GM18517 (cell line): ENCODE results near the gene ZRANB2.

Source experiments
- ATAC-seq: cut with Tn5 transposase; IDR thresholded peaks from one replicate; pipeline ENCODE4 v1.9.1; 2021; ENCODE audit warnings: mild to moderate bottlenecking, moderate library complexity; ENCODE audit not compliant: unreplicated experiment

ZRANB2 gene

DNA sequence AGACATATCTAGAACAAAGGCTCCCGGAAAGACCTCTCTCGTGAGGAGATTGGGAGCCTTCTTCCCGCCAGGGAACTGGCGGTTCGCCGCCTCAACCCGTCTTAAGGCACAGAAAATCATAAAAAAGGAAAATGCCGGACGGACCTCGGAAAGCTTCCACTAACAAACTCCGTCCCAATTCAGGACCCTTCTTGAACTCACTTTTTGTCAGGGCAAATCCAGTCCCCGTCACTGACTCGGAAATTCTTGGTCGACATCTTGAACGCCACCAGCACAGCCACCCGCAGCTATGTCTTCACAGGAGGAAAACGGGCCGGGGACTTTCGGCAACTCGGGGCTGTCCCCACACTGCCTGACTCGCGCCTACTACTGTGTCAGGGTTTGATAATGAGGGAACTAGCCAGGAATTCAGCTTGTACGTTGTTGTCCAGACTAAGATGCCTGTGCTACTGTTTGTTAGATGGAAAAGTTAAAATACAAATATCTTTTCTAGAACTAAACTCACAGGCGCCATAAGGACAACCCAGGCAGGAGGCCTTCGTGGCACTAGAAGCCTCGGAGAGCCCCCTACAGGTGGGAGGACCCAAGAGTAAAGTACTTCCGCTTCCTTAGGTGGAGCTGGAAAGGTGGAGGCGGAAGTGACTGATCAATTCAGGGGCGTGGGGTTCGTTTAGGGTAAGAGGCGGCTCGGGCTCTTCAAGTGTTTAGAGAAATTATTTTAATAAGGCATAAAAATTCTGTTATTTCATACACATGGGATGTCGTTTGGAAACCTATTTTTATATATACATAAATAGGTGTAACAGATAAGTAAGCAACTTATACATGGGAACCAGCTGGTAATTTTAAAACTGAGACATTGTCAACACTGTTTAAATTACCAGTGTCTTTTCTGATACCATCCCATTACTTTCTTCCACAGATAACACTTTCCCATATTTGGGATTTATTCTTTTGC lies at the start of gene ZRANB2:
Gene ZRANB2, minus strand, starts transcription at position 297 of the 958 bp plus-strand sequence. Its CDS starts 40 bp downstream, at position 257.
- peak; percentile 99 for ATAC-seq

DNA sequence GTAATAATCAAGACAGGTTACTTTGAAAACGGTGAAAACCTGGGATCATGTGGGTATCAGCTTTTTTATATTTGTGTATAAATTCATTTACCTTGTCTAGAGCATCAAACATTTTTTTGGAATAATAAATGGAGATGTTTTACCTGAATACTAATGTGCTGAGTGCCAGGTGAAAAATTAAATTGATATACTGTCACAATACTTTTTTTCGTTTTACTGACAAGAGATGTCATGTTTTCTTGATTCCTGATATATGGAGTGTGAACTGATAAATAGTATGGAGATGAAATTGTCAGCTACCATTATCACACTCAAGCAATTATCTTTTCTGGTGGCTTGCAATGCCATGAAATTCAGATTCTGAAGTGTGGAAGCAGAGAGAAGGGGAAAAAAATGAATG lies 47.2 kb upstream of the ZRANB2 start:
- ATAC-seq: no peak

DNA sequence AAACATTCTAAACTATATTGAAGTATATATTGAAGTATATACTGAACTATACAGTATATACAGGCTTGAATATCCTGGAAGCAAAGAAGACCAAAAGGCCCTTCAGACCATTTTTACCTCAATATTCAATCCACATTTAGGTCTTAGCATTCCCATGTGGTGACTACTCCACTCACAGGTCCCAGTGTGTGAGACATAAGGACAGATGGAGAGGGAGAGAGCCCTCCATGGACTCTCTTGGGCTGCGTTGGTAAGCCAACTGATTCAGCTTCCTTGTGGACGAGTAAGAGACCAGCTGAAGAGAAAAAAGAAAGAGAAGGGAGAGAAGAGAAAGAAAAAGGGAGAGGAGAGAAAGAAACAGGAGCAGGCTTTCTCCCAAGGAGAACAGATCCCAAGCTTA lies 37.3 kb upstream of the ZRANB2 start:
- ATAC-seq: no peak

- ATAC-seq: no peak
Measured at GRCh38 chr1:71116729-71117128, 35.9 kb upstream of the ZRANB2 start.

- ATAC-seq: no peak
Measured at GRCh38 chr1:71106658-71107322, 26.0 kb upstream of the ZRANB2 start.

GRCh38 chr1:71104417-71104816 lies 23.6 kb upstream of the ZRANB2 start:
- no peak for ATAC-seq

DNA sequence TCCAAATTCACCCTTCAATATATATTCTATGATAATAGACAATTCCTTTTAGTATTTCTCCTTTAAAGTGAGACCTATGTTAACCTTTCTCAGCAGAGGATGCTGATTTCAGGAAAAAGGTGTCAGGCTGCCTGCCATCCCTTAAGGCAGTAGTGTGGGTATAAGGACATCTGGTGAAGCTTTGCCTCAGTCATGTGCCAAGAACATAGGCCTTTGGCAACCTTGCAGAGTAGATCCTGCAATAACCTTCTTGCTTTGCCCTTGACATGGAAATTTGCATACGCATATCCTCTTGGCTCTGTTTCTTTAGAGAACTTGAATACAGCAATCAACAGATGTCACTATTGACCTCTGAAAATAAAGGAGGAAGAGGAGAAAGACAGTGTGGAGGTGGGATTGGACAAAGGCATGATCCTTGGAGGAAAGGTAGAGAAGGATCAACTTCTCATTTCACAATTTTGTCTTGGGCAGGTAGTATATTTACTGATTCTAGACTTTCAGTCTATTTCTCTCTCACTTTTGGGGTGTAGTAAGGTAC lies 21.1 kb upstream of the ZRANB2 start:
- ATAC-seq: no peak

- no peak for ATAC-seq
Measured at GRCh38 chr1:71097428-71097827, 16.6 kb upstream of the ZRANB2 start.

DNA sequence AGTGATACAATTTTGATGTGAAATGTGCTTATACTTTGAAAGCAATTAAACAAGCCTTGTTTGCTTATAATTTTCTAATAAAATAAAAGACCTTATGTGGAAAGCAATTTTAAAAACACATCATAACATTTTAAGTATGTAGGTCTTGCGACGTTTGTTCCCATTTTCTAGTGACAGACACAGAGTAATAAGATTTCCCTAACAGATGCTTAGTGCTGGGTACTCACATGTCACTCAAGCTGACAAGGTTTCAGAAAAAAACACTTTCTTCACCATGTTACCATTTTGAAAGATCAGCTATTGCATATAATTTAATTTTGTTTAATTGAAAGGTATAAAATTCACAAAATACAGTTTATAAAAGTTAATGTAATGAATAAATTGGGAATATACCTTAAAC lies 14.1 kb upstream of the ZRANB2 start:
- ATAC-seq: no peak

DNA sequence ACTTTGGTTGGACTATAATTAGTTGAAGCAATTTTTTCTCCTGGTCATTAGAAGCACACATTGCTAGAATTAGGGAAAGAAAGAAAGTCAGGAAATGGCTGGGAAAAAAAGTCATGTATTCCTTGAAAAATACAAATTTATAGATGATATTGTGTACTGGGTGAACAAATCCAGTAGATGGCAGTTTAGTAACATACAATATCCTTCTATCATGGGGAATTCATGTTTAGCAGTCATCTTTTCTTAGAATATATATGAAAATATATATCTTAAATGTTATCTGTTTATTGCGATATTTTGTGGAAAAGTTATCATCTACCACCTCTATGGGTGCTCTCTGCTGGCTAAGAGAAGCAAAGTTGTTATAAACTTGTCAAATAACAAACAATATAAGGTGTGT lies 13.1 kb upstream of the ZRANB2 start:
- ATAC-seq: no peak

DNA sequence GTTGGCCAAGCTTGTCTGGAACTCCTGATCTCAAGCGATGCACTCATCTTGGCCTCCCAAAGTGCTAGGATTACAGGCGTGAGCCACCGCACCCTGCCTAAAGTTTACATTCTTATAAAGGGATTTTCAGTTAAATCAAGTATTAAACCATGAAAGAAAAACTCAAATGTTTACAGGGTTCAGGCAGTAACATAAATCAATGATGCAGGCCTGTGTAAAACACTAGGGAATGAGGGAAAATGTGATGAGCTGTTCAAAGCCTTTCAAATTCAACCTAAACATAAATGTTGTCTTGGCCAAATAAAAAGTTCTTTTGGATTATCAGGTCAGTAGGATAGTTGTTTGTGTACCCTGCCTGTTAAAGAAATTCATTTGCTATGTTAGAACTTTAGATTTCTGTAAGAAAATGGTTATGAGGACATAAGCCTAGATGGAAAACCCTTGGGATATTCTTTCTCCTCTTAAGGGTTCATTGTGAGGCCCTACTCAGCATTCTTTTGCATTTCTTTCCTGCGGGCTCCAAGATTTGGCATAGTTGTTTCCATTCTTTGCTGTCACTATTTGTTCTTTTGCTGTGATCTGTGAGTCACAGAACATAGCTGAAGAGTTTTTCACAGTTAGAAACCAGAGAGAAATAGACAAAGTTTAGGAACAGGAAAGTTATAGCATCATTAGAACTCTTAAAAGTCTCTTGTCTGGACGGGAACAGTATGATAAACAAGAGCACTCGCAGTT lies 8.9 kb upstream of the ZRANB2 start:
- ATAC-seq: no peak

DNA sequence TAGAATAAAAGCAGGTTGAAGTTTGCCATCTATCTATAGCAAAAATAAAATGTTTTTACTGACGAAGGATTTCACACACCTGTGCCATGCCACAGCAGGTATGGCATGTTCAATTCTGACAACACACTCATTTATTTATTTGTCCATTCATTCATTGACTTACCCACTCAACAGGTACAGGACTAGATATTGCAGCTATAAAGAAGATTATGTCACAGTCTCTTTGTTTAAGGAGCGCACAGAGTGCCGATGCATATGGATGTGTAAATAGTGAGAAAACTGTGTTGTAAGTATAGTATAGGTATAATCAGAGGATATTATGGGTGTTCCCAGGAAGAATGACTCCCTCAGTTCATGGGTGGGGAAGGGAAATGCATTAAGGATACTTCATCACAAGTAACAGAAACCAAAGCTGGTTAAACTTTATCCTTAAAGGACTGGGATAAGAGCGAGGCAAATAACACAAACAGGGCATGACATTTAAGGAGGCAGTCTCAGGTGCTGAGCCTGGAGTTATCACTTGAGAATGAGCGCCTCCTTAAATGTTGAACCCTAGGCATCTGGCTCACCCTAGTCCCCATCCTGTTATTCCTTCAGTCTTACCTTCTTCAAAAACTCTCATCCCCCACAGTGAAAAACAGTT lies 7.9 kb upstream of the ZRANB2 start:
- no peak for ATAC-seq

DNA sequence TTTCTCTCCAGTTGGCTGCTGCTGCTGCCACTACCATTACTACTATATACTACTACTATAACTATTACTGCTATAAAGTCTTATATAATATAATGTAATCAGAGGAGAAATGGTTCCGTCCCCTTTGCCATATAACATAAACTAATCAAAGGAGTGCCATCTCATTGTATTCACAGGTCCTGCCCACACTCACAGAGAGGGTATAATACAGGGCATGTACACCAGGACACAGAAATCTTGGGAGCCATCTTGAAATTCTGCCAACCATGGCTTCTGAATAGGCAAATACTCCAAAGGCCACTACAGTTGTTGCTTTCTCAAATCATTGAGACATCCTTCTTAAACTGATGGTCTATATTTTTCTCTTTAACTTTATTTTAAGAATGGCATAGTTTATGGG lies 6.9 kb upstream of the ZRANB2 start:
- ATAC-seq: no peak

DNA sequence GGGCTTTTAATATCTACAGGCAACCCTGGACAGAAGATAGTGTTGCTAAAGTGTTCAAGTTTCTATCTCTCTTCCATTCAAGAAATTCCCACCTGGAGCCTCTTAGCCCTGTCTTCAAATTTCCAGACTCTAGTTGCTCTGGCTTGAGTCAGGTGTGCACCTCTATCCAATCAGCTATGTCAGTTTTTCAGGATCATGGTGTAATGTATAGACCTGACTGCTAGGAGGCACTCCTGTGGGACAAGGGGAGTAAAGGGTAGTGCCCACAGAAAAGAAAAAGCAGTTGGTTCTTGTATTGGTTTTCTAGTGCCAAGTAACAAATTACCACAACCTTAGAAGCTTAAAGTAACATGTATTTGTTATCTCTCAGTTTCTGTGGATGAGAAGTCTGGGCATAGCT lies 6.2 kb upstream of the ZRANB2 start:
- no peak for ATAC-seq

DNA sequence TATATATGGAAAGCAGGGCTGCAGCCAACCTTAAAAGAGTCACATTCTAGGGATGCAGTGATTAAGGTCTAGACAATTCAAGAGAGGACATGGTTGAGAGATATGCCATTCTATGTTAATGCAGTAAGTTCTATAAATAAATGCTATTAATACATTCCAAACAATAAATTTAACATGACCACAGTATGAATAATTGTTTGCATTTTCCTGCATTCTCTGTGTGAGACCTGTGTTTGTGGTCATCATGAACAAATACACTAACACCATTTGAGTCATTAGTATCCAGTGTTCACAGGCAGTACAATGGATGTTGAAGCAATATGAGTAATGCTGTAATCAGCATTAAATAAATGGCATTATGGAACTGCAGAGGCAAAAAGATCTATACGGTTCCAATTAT lies 5.5 kb upstream of the ZRANB2 start:
- ATAC-seq: no peak

DNA sequence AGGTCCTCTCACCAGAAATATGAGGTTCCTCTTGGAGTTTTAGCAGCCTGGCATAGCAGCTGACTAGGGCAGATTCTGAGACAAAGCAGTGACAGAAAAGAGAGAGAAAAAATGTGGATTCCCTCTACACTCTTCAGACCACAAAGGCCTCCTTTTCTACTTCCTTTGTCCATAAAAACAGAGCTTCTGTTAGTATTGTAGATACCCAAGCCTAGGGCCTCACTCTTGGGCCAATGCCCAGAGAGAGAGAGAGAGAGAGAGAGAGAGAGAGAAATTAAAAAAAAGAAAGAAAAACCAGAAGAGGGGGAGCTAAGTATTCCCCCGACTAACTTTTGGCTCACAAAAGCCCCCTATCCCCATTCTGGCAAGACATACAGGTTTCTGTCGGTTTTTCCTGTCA lies 2.4 kb upstream of the ZRANB2 start:
- ATAC-seq: no peak

DNA sequence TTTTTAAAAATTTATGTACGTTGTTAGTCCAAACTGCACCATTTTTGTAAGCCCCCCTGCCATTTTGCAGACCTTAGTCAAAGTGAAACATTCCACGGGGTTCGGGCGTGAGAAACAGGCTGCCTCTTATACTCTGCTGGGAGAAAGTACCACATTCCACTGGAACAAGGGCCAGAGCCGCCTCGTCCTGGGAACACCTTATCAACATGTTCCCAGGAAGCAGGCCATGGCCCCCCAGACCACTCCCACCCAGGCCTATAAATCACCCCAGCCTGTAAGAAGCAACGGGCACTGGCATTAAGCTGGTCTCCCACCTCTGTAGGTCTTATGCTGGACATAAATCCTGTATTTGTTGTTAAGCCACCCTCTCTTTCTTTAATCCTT lies 854 bp upstream of the ZRANB2 start:
- no peak for ATAC-seq

- peak; percentile 3 for ATAC-seq
Measured at GRCh38 chr1:71080230-71080738, 551 bp downstream of the ZRANB2 start.

DNA sequence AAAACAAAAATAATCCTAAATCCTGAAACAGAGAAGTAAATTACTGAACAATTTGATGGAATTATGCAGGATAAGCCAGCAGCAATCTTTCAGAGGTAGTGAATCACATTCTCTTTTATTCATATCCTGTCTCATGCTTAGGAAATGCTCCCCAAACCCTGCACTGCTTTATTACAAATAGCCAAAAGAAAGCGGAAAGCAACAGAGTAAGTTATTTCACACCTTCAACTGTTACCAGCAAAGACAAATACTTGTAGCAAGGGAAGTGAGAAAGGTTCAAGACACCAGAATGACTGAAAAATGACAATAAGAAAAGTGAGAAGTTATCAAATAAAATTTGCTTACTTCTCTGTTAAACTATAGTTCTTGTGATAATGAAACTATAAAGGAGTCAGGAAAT lies 6.2 kb downstream of the ZRANB2 start:
- ATAC-seq: no peak

DNA sequence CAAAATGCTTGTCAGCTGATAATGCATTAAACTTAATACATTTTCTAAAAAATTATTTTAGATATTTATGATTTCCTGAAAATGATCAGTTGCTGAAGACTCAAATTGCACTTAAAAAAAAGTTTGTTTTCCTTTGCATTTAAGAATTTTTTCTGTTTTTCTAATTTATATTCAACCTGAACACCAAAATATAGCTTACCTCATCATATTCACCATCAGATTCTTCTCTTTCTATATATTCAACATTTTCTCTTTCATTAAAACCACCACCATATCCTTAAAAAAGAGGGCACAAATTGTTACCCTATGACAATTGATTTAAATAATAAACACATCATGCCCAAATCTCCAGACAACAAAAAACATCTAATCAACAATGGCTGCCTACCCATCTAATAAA lies 8.6 kb downstream of the ZRANB2 start:
- ATAC-seq: no peak

GRCh38 chr1:71071720-71072119 lies 9.1 kb downstream of the ZRANB2 start:
- ATAC-seq: no peak
